Measurements from ENCODE around the gene FLAD1.

The FLAD1 gene

DNA sequence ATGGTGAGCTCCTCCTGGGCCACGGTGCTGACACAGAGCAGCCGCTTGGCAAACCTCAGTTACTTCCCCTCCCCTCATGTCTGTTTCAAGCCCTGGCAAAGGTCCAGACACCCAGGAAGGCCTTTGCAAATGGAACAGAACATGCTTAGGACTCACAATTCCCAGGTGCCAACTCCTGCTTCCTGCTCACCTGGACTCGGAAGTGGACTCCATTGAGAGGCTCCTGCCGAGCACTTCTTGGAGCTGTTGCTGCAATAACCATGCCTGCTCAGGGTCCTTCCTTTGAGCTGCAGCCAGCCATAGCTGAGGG, 39.7 kb downstream of the FLAD1 start:
- TF ChIP-seq CTCF (IDR thresholded peaks at IDR 0.05; ENCODE audit: extremely low read depth, insufficient read depth, missing control alignments), result no peak
- no peak for DNase-seq (ENCODE audit: low spot score)
- in situ Hi-C loops (cut with MboI; ENCODE audit: low pct_unique_long_range_greater_than_20kb, low sequenced_read_pairs, unreplicated experiment), result no loop called here

- no peak for DNase-seq (ENCODE audit: low spot score)
- TF ChIP-seq CTCF (IDR thresholded peaks at IDR 0.05; ENCODE audit: extremely low read depth, insufficient read depth, missing control alignments), result no peak
- in situ Hi-C loops (cut with MboI; ENCODE audit: low pct_unique_long_range_greater_than_20kb, low sequenced_read_pairs, unreplicated experiment), result no loop called here
Observed at GRCh38 chr1:155023627-155024026, 40.5 kb downstream of the FLAD1 start.

- DNase-seq (ENCODE audit: low spot score), result no peak
- in situ Hi-C loops (cut with MboI; ENCODE audit: low pct_unique_long_range_greater_than_20kb, low sequenced_read_pairs, unreplicated experiment), result no loop called here
- no peak for TF ChIP-seq CTCF (IDR thresholded peaks at IDR 0.05; ENCODE audit: extremely low read depth, insufficient read depth, missing control alignments)
Observed at GRCh38 chr1:155024315-155024714, 41.2 kb downstream of the FLAD1 start.

DNA sequence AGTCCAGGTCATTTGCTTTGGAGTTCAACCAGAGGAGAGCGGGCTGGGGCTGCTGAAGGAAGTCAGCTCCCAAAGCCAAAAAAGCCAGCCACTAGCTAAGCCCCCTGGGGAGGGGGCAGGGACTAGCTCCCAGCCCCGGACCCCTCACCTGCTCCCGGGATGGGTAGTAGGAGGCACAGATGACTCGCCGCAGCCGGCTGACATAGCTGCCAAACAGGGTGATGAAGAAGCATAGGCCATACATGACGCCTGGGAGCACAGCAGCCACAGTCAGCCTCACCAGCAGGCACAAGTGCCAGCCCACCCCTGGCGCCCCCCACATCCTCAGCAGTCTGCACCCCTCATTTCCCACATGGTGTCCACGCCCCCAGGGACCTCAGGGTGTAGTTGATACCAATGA, 43.0 kb downstream of the FLAD1 start:
- in situ Hi-C loops (cut with MboI; ENCODE audit: low pct_unique_long_range_greater_than_20kb, low sequenced_read_pairs, unreplicated experiment), result no loop called here
- no peak for DNase-seq (ENCODE audit: low spot score)
- TF ChIP-seq CTCF (IDR thresholded peaks at IDR 0.05; ENCODE audit: extremely low read depth, insufficient read depth, missing control alignments), result no peak

GRCh38 chr1:155026588-155026987, 43.4 kb downstream of the FLAD1 start:
- TF ChIP-seq CTCF (IDR thresholded peaks at IDR 0.05; ENCODE audit: extremely low read depth, insufficient read depth, missing control alignments), result no peak

GRCh38 chr1:155029513-155030242, 46.5 kb downstream of the FLAD1 start:
- in situ Hi-C loops (cut with MboI; ENCODE audit: low pct_unique_long_range_greater_than_20kb, low sequenced_read_pairs, unreplicated experiment), result no loop called here
- TF ChIP-seq CTCF (IDR thresholded peaks at IDR 0.05; ENCODE audit: extremely low read depth, insufficient read depth, missing control alignments), result no peak
- DNase-seq (ENCODE audit: low spot score), result no peak

More at GRCh38 chr1:155026588-155026987, 43.4 kb downstream of the FLAD1 start:
- in situ Hi-C loops (cut with MboI; ENCODE audit: low pct_unique_long_range_greater_than_20kb, low sequenced_read_pairs, unreplicated experiment), result no loop called here
- no peak for DNase-seq (ENCODE audit: low spot score)

Measured in GM13977 (cell line).